ENCODE results near the gene CES5A.

Gene CES5A

DNA sequence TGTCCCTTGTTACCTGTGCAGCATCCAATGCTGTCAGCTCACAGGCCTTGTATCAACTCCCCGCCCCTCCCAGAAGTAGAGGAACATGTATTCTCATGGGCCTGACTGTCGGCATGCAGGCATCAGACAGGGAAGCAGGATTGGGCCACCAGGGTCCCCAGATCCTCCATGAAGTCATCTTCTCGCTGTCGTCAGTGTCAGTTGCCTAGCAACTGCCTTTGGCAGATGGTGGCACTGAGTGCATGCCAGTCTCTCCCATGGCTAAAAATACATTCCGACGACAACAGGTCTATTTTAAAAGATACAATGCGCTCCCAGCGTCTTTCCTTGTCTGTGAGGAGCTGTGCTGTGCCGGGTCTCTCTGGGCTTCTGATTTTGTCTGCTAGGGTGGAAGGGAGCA is 36.8 kb upstream of the CES5A start:
- in situ Hi-C loops (cut with MboI; ENCODE audit: low pct_unique_long_range_greater_than_20kb, low sequenced_read_pairs, unreplicated experiment) = no loop called here
- no peak for TF ChIP-seq CTCF (IDR thresholded peaks at IDR 0.05; ENCODE audit: extremely low read depth, insufficient read depth, missing control alignments)
- no peak for DNase-seq (ENCODE audit: low spot score)

DNA sequence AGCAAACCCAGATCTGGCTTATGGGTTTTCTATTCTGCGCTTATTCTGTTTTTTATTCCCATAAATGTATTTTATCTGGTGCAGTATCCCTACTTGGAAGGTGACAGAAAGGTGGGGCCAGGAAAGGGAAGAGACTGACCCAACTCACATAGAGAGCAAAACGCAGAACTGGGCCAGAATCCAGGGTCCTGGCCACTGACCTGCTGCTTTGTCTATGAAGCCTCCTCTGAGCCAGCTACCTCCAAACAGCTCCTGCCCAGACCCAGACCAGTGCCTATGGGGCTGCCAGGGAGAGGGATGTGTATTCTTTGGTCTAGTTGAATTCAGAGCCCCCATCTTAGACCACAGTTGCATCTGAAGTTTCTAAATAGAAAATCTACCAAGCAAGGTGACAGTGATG is 36.4 kb upstream of the CES5A start:
- DNase-seq (ENCODE audit: low spot score) = no peak
- no peak for TF ChIP-seq CTCF (IDR thresholded peaks at IDR 0.05; ENCODE audit: extremely low read depth, insufficient read depth, missing control alignments)
- in situ Hi-C loops (cut with MboI; ENCODE audit: low pct_unique_long_range_greater_than_20kb, low sequenced_read_pairs, unreplicated experiment) = no loop called here

DNA sequence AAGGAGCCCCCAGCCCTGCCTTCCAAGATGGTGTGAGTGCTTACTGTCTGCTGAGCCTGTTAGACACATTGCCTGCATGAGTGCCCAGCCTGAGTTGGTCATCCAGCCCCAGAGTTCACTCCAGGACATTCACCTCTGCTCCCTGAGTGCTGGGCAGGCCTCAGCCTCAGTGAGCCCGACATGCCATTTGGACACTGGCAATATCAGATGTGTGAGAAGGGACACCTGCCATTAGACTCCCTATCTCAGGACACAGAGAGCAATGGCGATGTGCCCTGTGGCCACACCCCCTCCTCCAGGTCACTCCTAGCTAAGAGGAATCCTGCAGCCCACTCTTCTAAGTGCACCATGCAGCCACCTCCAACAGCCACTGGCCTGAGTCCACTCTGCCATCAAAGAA is 34.7 kb upstream of the CES5A start:
- DNase-seq (ENCODE audit: low spot score) = no peak
- in situ Hi-C loops (cut with MboI; ENCODE audit: low pct_unique_long_range_greater_than_20kb, low sequenced_read_pairs, unreplicated experiment) = no loop called here
- no peak for TF ChIP-seq CTCF (IDR thresholded peaks at IDR 0.05; ENCODE audit: extremely low read depth, insufficient read depth, missing control alignments)

DNA sequence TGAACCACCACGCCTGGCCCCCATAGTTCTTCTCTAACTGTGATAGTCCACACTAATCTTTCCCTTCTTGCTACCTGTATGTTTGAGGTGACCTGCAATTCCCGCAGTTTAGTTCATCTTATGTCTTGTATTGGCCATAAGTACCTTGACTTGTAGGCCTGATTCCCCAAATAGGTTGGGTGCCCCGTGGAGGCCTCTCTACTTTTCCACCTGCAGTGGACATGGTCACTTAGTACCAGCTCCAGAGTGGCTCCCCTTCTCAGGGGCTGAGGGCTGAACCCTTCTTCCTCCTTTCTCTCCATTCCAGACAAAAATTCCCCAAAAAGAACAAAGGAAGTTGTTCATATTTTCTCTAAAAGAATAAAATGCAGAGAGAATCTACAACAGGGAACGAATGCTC is 33.5 kb upstream of the CES5A start:
- in situ Hi-C loops (cut with MboI; ENCODE audit: low pct_unique_long_range_greater_than_20kb, low sequenced_read_pairs, unreplicated experiment) = no loop called here
- TF ChIP-seq CTCF (IDR thresholded peaks at IDR 0.05; ENCODE audit: extremely low read depth, insufficient read depth, missing control alignments) = no peak

GRCh38 chr16:55907661-55908060 is 32.5 kb upstream of the CES5A start:
- no peak for DNase-seq (ENCODE audit: low spot score)
- in situ Hi-C loops (cut with MboI; ENCODE audit: low pct_unique_long_range_greater_than_20kb, low sequenced_read_pairs, unreplicated experiment) = no loop called here
- TF ChIP-seq CTCF (IDR thresholded peaks at IDR 0.05; ENCODE audit: extremely low read depth, insufficient read depth, missing control alignments) = no peak

More for the DNA sequence above, 33.5 kb upstream of the CES5A start:
- DNase-seq (ENCODE audit: low spot score) = no peak

GRCh38 chr16:55906123-55906522 is 30.9 kb upstream of the CES5A start:
- TF ChIP-seq CTCF (IDR thresholded peaks at IDR 0.05; ENCODE audit: extremely low read depth, insufficient read depth, missing control alignments) = no peak
- in situ Hi-C loops (cut with MboI; ENCODE audit: low pct_unique_long_range_greater_than_20kb, low sequenced_read_pairs, unreplicated experiment) = no loop called here
- no peak for DNase-seq (ENCODE audit: low spot score)

DNA sequence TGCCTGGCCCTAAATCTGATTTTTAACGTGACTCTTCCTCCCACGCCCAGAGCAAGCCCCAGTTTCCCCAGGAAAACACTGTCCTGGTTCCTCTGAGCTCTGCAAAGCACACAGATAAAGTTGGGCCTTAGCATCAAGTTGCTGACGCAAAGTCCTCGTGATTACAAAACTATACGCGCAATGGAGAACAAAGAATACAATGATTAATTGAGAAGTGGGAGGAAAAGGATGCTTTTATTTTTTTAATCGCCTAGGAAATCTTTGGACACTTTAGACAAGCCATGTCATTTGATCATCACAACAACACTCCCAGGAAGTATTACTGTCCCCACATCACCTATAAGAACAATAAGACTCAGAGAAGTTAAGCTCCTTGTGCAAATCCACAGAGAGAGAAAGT is 30.5 kb upstream of the CES5A start:
- in situ Hi-C loops (cut with MboI; ENCODE audit: low pct_unique_long_range_greater_than_20kb, low sequenced_read_pairs, unreplicated experiment) = no loop called here
- no peak for TF ChIP-seq CTCF (IDR thresholded peaks at IDR 0.05; ENCODE audit: extremely low read depth, insufficient read depth, missing control alignments)
- no peak for DNase-seq (ENCODE audit: low spot score)

Measured in GM13977 (cell line).